Osteocyte (in vitro differentiated cells): ENCODE results near the gene SOBP. TPM values are rescaled to one million over a fixed set of nuclear protein-coding genes. Genes with fewer than 3 reads are reported as not detected.

Source experiments
- DNase-seq: peaks from one replicate; pipeline ENCODE4 v3.0.0; 2021; ENCODE audit warnings: mixed read lengths; ENCODE audit not compliant: unreplicated experiment; ENCODE audit errors: extremely low spot score
- H3K27ac Mint-ChIP-seq: one replicate; pipeline ENCODE4 v1.8.0; 2021; ENCODE audit warnings: mild to moderate bottlenecking, mixed read lengths; ENCODE audit not compliant: unreplicated experiment
- H3K27me3 Mint-ChIP-seq: one replicate; pipeline ENCODE4 v1.8.0; 2021; ENCODE audit warnings: mixed read lengths; ENCODE audit not compliant: unreplicated experiment
- H3K36me3 Mint-ChIP-seq: one replicate; pipeline ENCODE4 v1.8.0; 2021; ENCODE audit warnings: mixed read lengths; ENCODE audit not compliant: unreplicated experiment
- H3K4me1 Mint-ChIP-seq: one replicate; pipeline ENCODE4 v1.8.0; 2021; ENCODE audit warnings: mixed read lengths; ENCODE audit not compliant: unreplicated experiment
- H3K4me3 Mint-ChIP-seq: one replicate; pipeline ENCODE4 v1.8.0; 2021; ENCODE audit warnings: mild to moderate bottlenecking, moderate library complexity, mixed read lengths; ENCODE audit not compliant: unreplicated experiment
- H3K9me3 Mint-ChIP-seq: one replicate; pipeline ENCODE4 v1.8.0; 2021; ENCODE audit warnings: mixed read lengths; ENCODE audit not compliant: unreplicated experiment
- CTCF ChIP-seq: fragments of 200-600 bp; sonication (generic); IDR thresholded peaks from 2 replicates; pipeline ENCODE4 v1.5.0; 2021; ENCODE audit warnings: antibody characterized with exemption, mild to moderate bottlenecking, moderate library complexity
- total RNA-seq: library from RNA; stranded (reverse); gene quantifications from 2 replicates; pipeline ENCODE4 v1.2.1, GENCODE V29; 2021

Gene SOBP
- total RNA-seq, 1 donor from 2014 or later, result 7.4 TPM

DNA sequence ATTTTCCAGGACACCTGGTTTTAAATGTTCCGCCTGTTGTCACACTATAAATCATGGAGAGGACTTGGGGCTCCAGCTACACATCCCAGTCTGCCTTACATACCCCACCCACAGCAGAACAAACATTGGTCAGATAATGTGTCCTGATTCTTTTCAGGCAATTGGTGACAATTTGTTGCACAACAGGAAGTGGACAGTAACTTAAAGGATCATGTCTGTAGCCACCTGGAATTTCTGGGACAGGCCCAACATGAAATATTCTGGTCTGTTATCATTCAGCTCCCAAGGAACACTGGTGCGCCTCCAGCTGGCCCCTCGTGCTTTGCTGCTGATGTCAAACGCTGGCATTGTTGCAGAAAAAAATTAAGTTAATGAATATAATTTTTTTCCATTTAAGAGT, 117.2 kb downstream of the SOBP start:
- no peak for DNase-seq
- H3K27me3 Mint-ChIP-seq, result no peaks in the 10 kb centered on the region
- no peak overlapping the region for H3K27ac Mint-ChIP-seq
- H3K4me3 Mint-ChIP-seq, result no peak overlapping the region
- TF ChIP-seq CTCF, result no peak
- H3K9me3 Mint-ChIP-seq, result no peaks in the 10 kb centered on the region
- peaks cover 10% of the 10 kb centered on the region for H3K4me1 Mint-ChIP-seq
- no peaks in the 10 kb centered on the region for H3K36me3 Mint-ChIP-seq

- Mint-ChIP-seq H3K36me3 (no peaks in the 10 kb centered on the region), H3K4me3 (no peak overlapping the region), H3K27me3 (no peaks in the 10 kb centered on the region), H3K4me1 (peaks cover 18% of the 10 kb centered on the region), H3K27ac (peak overlapping the region; percentile 28), H3K9me3 (no peaks in the 10 kb centered on the region)
- no peak for TF ChIP-seq CTCF
- DNase-seq, result no peak
Observed at GRCh38 chr6:107611094-107611810, 121.3 kb downstream of the SOBP start.

DNA sequence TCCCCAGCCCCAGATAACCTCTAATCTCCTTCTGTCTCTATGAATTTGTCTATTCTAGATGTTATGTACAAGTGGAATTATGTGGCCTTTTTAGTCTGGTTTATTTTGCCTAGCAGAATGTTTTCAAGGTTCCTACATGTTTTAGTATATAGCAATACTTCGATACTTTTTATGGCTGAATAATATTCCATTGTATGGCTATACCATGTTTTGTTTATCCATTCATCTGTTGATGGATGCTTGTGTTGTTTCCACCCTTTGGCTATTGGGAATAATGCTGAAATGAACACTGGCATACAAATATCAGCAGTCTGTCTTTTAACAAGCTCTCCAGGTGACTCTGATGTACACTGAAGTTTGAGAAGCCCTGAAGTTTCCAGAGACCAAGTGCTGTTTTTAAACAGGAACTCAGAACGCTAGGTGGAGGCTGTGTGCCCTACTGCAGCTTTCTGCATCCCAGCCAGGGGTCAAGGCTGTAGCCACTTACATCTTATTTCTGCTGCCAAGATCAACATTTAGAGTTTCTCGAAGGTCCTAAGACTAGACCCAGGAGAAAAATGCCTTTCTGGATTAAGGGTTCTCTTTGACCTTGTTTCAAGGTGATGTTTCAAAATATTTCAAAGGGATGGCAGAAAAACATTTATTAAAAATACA, 123.0 kb downstream of the SOBP start:
- H3K27ac Mint-ChIP-seq, result no peak overlapping the region

GRCh38 chr6:107613651-107614379, 123.9 kb downstream of the SOBP start:
- TF ChIP-seq CTCF, result no peak
- H3K9me3 Mint-ChIP-seq, result no peaks in the 10 kb centered on the region
- H3K36me3 Mint-ChIP-seq, result no peaks in the 10 kb centered on the region
- peaks cover 27% of the 10 kb centered on the region for H3K4me1 Mint-ChIP-seq
- no peak overlapping the region for H3K27ac Mint-ChIP-seq
- DNase-seq, result no peak
- H3K4me3 Mint-ChIP-seq, result no peak overlapping the region
- no peaks in the 10 kb centered on the region for H3K27me3 Mint-ChIP-seq

More for the DNA sequence above, 123.0 kb downstream of the SOBP start:
- Mint-ChIP-seq H3K36me3 (no peaks in the 10 kb centered on the region), H3K27me3 (no peaks in the 10 kb centered on the region), H3K9me3 (no peaks in the 10 kb centered on the region), H3K4me1 (peaks cover 27% of the 10 kb centered on the region), H3K4me3 (no peak overlapping the region)
- TF ChIP-seq CTCF, result no peak
- no peak for DNase-seq

DNA sequence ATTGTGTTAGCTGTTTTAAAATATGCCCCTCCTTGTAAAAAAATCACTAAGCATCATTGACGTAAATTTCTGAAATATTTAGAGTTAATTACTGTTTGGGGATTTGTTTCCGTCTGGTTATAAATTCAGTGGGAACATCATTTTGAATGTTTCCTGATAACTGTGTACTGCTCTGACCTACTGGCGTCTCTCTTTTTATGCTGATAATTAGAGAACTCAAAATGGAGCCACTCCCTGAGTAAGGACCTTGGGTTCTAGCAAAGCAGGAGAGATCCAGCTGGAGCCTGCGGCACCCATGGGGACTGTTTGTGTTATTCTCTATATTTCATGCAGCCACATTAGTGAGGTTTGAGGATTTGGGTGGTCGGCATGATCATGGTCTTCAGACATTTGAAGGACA, 124.9 kb downstream of the SOBP start:
- no peak for DNase-seq
- Mint-ChIP-seq H3K36me3 (no peaks in the 10 kb centered on the region), H3K27me3 (no peaks in the 10 kb centered on the region), H3K9me3 (no peaks in the 10 kb centered on the region), H3K27ac (no peak overlapping the region), H3K4me3 (no peak overlapping the region), H3K4me1 (peaks cover 27% of the 10 kb centered on the region)
- no peak for TF ChIP-seq CTCF
